ENCODE data around the gene YIPF1. TPM values are rescaled to one million over a fixed set of nuclear protein-coding genes. Genes with fewer than 3 reads are reported as not detected.

The YIPF1 gene
- total and polyA plus RNA-seq, 10 of the 15 experiments (the other 5 are each of a cell fraction or from before 2014, with no cell fraction given): 13.0 to 36.0 (median 20.3) TPM

DNA sequence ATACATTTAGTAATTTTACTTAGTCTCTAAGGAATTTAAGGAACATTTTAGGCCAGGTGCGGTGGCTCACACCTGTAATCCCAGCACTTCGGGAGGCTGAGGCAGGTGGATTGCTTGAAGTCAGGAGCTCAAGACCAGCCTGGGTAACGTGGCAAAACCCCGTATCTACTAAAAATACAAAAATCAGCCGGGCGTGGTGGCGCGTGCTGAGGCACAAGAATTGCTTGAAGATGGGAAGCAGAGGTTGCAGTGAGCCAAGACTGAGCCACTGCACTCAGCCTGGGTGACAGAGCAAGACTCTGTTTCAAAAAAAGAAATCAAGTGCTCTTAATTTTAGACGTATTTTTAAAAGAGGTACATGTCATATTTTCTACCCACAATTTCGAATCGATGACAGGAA, 54.8 kb downstream of the YIPF1 start (continued):
- TF ChIP-seq, protein P1, sequence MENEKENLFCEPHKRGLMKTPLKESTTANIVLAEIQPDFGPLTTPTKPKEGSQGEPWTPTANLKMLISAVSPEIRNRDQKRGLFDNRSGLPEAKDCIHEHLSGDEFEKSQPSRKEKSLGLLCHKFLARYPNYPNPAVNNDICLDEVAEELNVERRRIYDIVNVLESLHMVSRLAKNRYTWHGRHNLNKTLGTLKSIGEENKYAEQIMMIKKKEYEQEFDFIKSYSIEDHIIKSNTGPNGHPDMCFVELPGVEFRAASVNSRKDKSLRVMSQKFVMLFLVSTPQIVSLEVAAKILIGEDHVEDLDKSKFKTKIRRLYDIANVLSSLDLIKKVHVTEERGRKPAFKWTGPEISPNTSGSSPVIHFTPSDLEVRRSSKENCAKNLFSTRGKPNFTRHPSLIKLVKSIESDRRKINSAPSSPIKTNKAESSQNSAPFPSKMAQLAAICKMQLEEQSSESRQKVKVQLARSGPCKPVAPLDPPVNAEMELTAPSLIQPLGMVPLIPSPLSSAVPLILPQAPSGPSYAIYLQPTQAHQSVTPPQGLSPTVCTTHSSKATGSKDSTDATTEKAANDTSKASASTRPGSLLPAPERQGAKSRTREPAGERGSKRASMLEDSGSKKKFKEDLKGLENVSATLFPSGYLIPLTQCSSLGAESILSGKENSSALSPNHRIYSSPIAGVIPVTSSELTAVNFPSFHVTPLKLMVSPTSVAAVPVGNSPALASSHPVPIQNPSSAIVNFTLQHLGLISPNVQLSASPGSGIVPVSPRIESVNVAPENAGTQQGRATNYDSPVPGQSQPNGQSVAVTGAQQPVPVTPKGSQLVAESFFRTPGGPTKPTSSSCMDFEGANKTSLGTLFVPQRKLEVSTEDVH (IDR thresholded peaks at IDR 0.05; ENCODE audit: low read depth, partially characterized antibody): no peak
- TF ChIP-seq RELB (IDR thresholded peaks at IDR 0.05; ENCODE audit: low read depth): no peak
- no peak for TF ChIP-seq REST (IDR thresholded peaks at IDR 0.05; ENCODE audit: low read depth, low read length)
- TF ChIP-seq MXI1 (IDR thresholded peaks at IDR 0.05; ENCODE audit: low read depth, low read length): no peak
- no peak for TF ChIP-seq CREB1 (IDR thresholded peaks at IDR 0.05; ENCODE audit: low read depth)
- no peak for TF ChIP-seq FOXM1 (IDR thresholded peaks at IDR 0.05; ENCODE audit: low read depth, low read length)
- no peak for TF ChIP-seq ZNF217 (IDR thresholded peaks at IDR 0.05)
- no peak for TF ChIP-seq ASH2L (IDR thresholded peaks at IDR 0.05; ENCODE audit: borderline replicate concordance, low read depth)
- no peak for TF ChIP-seq HDAC6 (IDR thresholded peaks at IDR 0.05; ENCODE audit: unreplicated experiment)
- TF ChIP-seq, protein P2, sequence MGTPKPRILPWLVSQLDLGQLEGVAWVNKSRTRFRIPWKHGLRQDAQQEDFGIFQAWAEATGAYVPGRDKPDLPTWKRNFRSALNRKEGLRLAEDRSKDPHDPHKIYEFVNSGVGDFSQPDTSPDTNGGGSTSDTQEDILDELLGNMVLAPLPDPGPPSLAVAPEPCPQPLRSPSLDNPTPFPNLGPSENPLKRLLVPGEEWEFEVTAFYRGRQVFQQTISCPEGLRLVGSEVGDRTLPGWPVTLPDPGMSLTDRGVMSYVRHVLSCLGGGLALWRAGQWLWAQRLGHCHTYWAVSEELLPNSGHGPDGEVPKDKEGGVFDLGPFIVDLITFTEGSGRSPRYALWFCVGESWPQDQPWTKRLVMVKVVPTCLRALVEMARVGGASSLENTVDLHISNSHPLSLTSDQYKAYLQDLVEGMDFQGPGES (IDR thresholded peaks at IDR 0.05): no peak
- TF ChIP-seq NBN (IDR thresholded peaks at IDR 0.05): no peak
- no peak for TF ChIP-seq BMI1 (IDR thresholded peaks at IDR 0.05; ENCODE audit: borderline replicate concordance)
- no peak for TF ChIP-seq CBX5 (IDR thresholded peaks at IDR 0.05; ENCODE audit: low read depth)
- TF ChIP-seq, protein P3, sequence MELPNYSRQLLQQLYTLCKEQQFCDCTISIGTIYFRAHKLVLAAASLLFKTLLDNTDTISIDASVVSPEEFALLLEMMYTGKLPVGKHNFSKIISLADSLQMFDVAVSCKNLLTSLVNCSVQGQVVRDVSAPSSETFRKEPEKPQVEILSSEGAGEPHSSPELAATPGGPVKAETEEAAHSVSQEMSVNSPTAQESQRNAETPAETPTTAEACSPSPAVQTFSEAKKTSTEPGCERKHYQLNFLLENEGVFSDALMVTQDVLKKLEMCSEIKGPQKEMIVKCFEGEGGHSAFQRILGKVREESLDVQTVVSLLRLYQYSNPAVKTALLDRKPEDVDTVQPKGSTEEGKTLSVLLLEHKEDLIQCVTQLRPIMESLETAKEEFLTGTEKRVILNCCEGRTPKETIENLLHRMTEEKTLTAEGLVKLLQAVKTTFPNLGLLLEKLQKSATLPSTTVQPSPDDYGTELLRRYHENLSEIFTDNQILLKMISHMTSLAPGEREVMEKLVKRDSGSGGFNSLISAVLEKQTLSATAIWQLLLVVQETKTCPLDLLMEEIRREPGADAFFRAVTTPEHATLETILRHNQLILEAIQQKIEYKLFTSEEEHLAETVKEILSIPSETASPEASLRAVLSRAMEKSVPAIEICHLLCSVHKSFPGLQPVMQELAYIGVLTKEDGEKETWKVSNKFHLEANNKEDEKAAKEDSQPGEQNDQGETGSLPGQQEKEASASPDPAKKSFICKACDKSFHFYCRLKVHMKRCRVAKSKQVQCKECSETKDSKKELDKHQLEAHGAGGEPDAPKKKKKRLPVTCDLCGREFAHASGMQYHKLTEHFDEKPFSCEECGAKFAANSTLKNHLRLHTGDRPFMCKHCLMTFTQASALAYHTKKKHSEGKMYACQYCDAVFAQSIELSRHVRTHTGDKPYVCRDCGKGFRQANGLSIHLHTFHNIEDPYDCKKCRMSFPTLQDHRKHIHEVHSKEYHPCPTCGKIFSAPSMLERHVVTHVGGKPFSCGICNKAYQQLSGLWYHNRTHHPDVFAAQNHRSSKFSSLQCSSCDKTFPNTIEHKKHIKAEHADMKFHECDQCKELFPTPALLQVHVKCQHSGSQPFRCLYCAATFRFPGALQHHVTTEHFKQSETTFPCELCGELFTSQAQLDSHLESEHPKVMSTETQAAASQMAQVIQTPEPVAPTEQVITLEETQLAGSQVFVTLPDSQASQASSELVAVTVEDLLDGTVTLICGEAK (IDR thresholded peaks at IDR 0.05; ENCODE audit: borderline replicate concordance): peak; percentile 8; the same call in 1 of the 2 replicates
- TF ChIP-seq HDAC2 (IDR thresholded peaks at IDR 0.05): no peak
- TF ChIP-seq BHLHE40 (IDR thresholded peaks at IDR 0.05; ENCODE audit: borderline replicate concordance in 1 of 2, low read depth in 2 of 2, low read length in 1 of 2): peak; percentile 35 to 66; a peak in 2 of 4 replicates
